GM12878 (cell line): Measurements from ENCODE around the gene WDR91. TPM values are rescaled to one million over a fixed set of nuclear protein-coding genes. Genes with fewer than 3 reads are reported as not detected.

Source experiments
- ATAC-seq: fragments of 200-7000 bp; cut with Tn5 transposase; 3 replicates; pipeline ENCODE4 v1.9.1; 2020; ENCODE audit warnings: mild to moderate bottlenecking, moderate library complexity
- BruUV-seq: library from RNA; stranded (reverse); fragments of 400-500 nt; replicated peaks from 2 replicates; lab custom pipeline; 2021; lab: Mats Ljungman, UMichigan
- CTCF ChIA-PET: fragments of 300-600 bp; sonication (Branson Sonifier 250); formaldehyde crosslinking; extraction: SDS; loops from one replicate; lab custom pipeline; 2021; ENCODE audit warnings: inconsistent platforms; lab: Yijun Ruan, JAX
- POLR2A ChIA-PET: fragments of 350-600 bp; formaldehyde crosslinking; extraction: SDS; loops from one replicate; lab custom pipeline; 2021; ENCODE audit warnings: inconsistent platforms; lab: Charles Lee
- RAD21 ChIA-PET: fragments of 300-600 bp; sonication (Branson Sonifier 250); formaldehyde crosslinking; loops from one replicate; lab custom pipeline; 2023; ENCODE audit warnings: antibody characterized with exemption; ENCODE audit not compliant: unreplicated experiment; lab: Charles Lee
- SMC1A ChIA-PET: fragments of 300-600 bp; sonication (Branson Sonifier 250); formaldehyde crosslinking; loops from one replicate; lab custom pipeline; 2023; ENCODE audit not compliant: unreplicated experiment, uncharacterized antibody; lab: Charles Lee
- DNase-seq: peaks from one replicate; pipeline ENCODE4 v3.0.0-alpha.2; 2011; ENCODE audit warnings: low read depth, low spot score
- FAIRE-seq: peaks from 3 replicates; lab custom pipeline; 2011; peaks lifted over from hg19 to GRCh38; lab: Jason Lieb, UNC
- H2AFZ ChIP-seq: 2 replicates; pipeline ENCODE4 v1.6.0; 2011; ENCODE audit warnings: low read depth, low read length, control low read depth; ENCODE audit not compliant: control insufficient read depth
- H3K27ac ChIP-seq: 2 replicates; pipeline ENCODE4 v1.5.1; 2011; ENCODE audit warnings: control low read depth; ENCODE audit not compliant: control insufficient read depth, insufficient read depth
- H3K27me3 ChIP-seq, 2 experiments: replicated peaks in 1 of 2; 2 replicates each; pipeline versions ENCODE4 v1.6.0 to v1.6.1; 2011; ENCODE audit warnings: low read length in 1 of 2; ENCODE audit not compliant: control insufficient read depth in 2 of 2, insufficient read depth in 2 of 2
- H3K36me3 ChIP-seq, 2 experiments: 2 replicates each; pipeline ENCODE4 v1.5.1; 2011; ENCODE audit warnings: low read length in 1 of 2; ENCODE audit not compliant: control insufficient read depth in 2 of 2, insufficient read depth in 2 of 2
- H3K4me1 ChIP-seq: 2 replicates; pipeline ENCODE4 v1.6.1; 2011; ENCODE audit warnings: mild to moderate bottlenecking, low read length, moderate library complexity, mixed read lengths; ENCODE audit not compliant: control insufficient read depth, insufficient read depth
- H3K4me2 ChIP-seq: 2 replicates; pipeline ENCODE4 v1.6.0; 2011; ENCODE audit warnings: control low read depth; ENCODE audit not compliant: control insufficient read depth, insufficient read depth
- H3K4me3 ChIP-seq: fragments of 200-600 bp; sonication (generic); 2 replicates; pipeline ENCODE4 v1.5.1; 2016
- H3K79me2 ChIP-seq: 2 replicates; pipeline ENCODE4 v1.6.0; 2011; ENCODE audit warnings: low read length; ENCODE audit not compliant: control insufficient read depth, insufficient read depth
- H3K9ac ChIP-seq: 2 replicates; pipeline ENCODE4 v1.8.0; 2011; ENCODE audit warnings: low read length, control low read depth, mixed read lengths; ENCODE audit not compliant: control insufficient read depth, insufficient read depth
- H3K9me3 ChIP-seq: replicated peaks from 3 replicates; pipeline ENCODE4 v1.5.1; 2011; ENCODE audit warnings: mild to moderate bottlenecking, low read length; ENCODE audit not compliant: control insufficient read depth, insufficient read depth
- H4K20me1 ChIP-seq: 2 replicates; pipeline ENCODE4 v1.6.0; 2011; ENCODE audit not compliant: control insufficient read depth, insufficient read depth
- BCL3 ChIP-seq: IDR thresholded peaks from 2 replicates; pipeline ENCODE4 v1.6.1; 2011; ENCODE audit warnings: borderline replicate concordance, low read depth, mild to moderate bottlenecking, moderate library complexity, low read length; ENCODE audit not compliant: insufficient read depth, poor library complexity, severe bottlenecking
- CHD1 ChIP-seq: IDR thresholded peaks from 2 replicates; pipeline ENCODE4 v1.6.1; 2012; ENCODE audit warnings: low read depth, low read length, improper control_type of control experiment
- CHD4 ChIP-seq: fragments of 200-600 bp; sonication (generic); IDR thresholded peaks from 2 replicates; pipeline ENCODE4 v1.6.1; 2016; ENCODE audit warnings: mild to moderate bottlenecking
- HDAC6 ChIP-seq: fragments of 200-600 bp; sonication (generic); IDR thresholded peaks from one replicate; pipeline ENCODE4 v1.8.0; 2017; ENCODE audit warnings: antibody characterized with exemption; ENCODE audit not compliant: unreplicated experiment
- NKRF ChIP-seq: fragments of 450-650 bp; conservative IDR thresholded peaks from 2 replicates; pipeline ENCODE4 v1.6.1; 2017; ENCODE audit warnings: mild to moderate bottlenecking, moderate library complexity
- RAD21 ChIP-seq: IDR thresholded peaks from 2 replicates; pipeline ENCODE4 v1.6.1; 2011; ENCODE audit warnings: mild to moderate bottlenecking, low read depth, low read length, moderate library complexity; ENCODE audit not compliant: insufficient read depth
- RAD51 ChIP-seq: fragments of 450-650 bp; IDR thresholded peaks from 2 replicates; pipeline ENCODE4 v1.6.1; 2016; ENCODE audit warnings: moderate library complexity, mild to moderate bottlenecking, inconsistent platforms
- RCOR1 ChIP-seq: conservative IDR thresholded peaks from 2 replicates; pipeline ENCODE4 v1.6.1; 2012; ENCODE audit warnings: low read depth, low read length, improper control_type of control experiment
- SMARCA5 ChIP-seq: fragments of 450-650 bp; IDR thresholded peaks from 2 replicates; pipeline ENCODE4 v1.6.1; 2017; ENCODE audit warnings: mild to moderate bottlenecking
- SRF ChIP-seq, 2 experiments: IDR thresholded peaks; 2 replicates each; pipeline ENCODE4 v1.6.1; 2011; ENCODE audit warnings: low read depth in 2 of 2, low read length in 2 of 2, mild to moderate bottlenecking in 1 of 2, moderate library complexity in 1 of 2
- ZNF384 ChIP-seq: IDR thresholded peaks from 2 replicates; pipeline ENCODE4 v1.6.1; 2012; ENCODE audit warnings: low read depth, mild to moderate bottlenecking, low read length, improper control_type of control experiment, borderline replicate concordance
- WGBS: methylation state at CpG from one replicate; pipeline ENCODE4 v1.1.6; 2016; ENCODE audit warnings: low lambda C conversion rate; ENCODE audit not compliant: insufficient replicate concordance, insufficient coverage; ENCODE audit errors: missing lambda C conversion rate; 5-methylcytosine and 5-hydroxymethylcytosine counted together
- in situ Hi-C: fragments of 300-500 bp; cut with MboI; formaldehyde crosslinking; loops from 9 replicates; pipeline ENCODE4 v1.14.3; 2018; ENCODE audit warnings: mixed read lengths
- intact Hi-C: fragments of 100-400 bp; cut with micrococcal nuclease; formaldehyde crosslinking; loops from one replicate; pipeline ENCODE4 v1.14.2; 2022; ENCODE audit not compliant: unreplicated experiment
- polyA plus RNA-seq, 11 experiments: library from polyadenylated mRNA; depleted of rRNA in 4 of 11; unstranded in 6 of 11; stranded (reverse) in 5 of 11; fragments of >200 nt; fragmentation: Nextera tagmentation in 4 of 11; fragmentation: Illumina TruSeq in 1 of 11; extraction: Ambion mirVana in 4 of 11; extraction: Trizol in 1 of 11; gene quantifications; 1 replicate in 1 of 11; 2 replicates in 10 of 11; pipeline versions ENCODE4 v1.2.1 to v1.2.3, GENCODE V29; 2011 to 2016; ENCODE audit warnings: inconsistent platforms in 2 of 11, missing spikeins in 2 of 11, low read depth in 1 of 11
- total RNA-seq, 4 experiments: library from RNA; depleted of rRNA in 3 of 4; stranded (reverse); fragments of >200 nt in 3 of 4; fragmentation: Illumina TruSeq in 1 of 4; extraction: Trizol in 1 of 4; gene quantifications; 2 replicates each; pipeline versions ENCODE4 v1.2.1 to v1.2.3, GENCODE V29; 2013 to 2021

WDR91 gene
- total and polyA plus RNA-seq, 10 of the 15 experiments (the other 5 are each of a cell fraction or from before 2014, with no cell fraction given): 7.6 to 83.3 (median 16.5) TPM

- no peaks in the 10 kb centered on the region for H3K79me2 ChIP-seq
- no peak overlapping the region for H3K4me2 ChIP-seq
- no peaks in the 10 kb centered on the region for H3K9me3 ChIP-seq
- ChIA-PET CTCF (interaction anchor here (0.7 to 4.2 kb wide), 6 partner anchors 9 to 344 kb away, joined by 3 to 28 read pairs (median 4); partner anchors contain the start of gene WDR91), RAD21 (interaction anchor here (0.7 to 1.6 kb wide), 6 partner anchors 20 to 83 kb away, joined by 3 to 5 read pairs (median 4); partner anchors contain the start of genes CYREN and WDR91), POLR2A (interaction anchor here (1.6 to 4.6 kb wide), 4 partner anchors 18 to 66 kb away, joined by 4 to 30 read pairs (median 6); no protein-coding TSS in a partner anchor), SMC1A (interaction anchor here (0.8 to 2.9 kb wide), 9 partner anchors 10 to 66 kb away, joined by 3 to 7 read pairs (median 4); no protein-coding TSS in a partner anchor)
- H3K27ac ChIP-seq: no peak overlapping the region
- peaks cover 9% of the 10 kb centered on the region; the same call in 1 of the 2 replicates for H3K4me1 ChIP-seq
- in situ Hi-C loops (no loop called here), intact Hi-C loops (no loop called here)
- no peak for FAIRE-seq
- H4K20me1 ChIP-seq: no peaks in the 10 kb centered on the region
- TF ChIP-seq HDAC6 (no peak), RCOR1 (no peak), BCL3 (no peak), SMARCA5 (no peak), CHD4 (no peak), RAD51 (no peak), CHD1 (no peak), RAD21 (no peak), SRF (IDR thresholded peaks at IDR 0.05; ENCODE audit: low read depth in 2 of 2, low read length in 2 of 2) (no peak), ZNF384 (no peak), NKRF (no peak)
- H2AFZ ChIP-seq: no peak overlapping the region; the same call in 1 of the 2 replicates
- H3K27me3 ChIP-seq: no peaks in the 10 kb centered on the region
- no TSS peak for BruUV-seq
- no peak overlapping the region for H3K4me3 ChIP-seq
- ATAC-seq: no peak
- no peak for DNase-seq
- H3K36me3 ChIP-seq: no peaks in the 10 kb centered on the region
- no peak overlapping the region for H3K9ac ChIP-seq
- 38% methylated on average over 9 of the region's 9 CpGs for WGBS
These were observed 42.8 kb upstream of the WDR91 start for GRCh38 chr7:135253851-135254771.
